Head of caudate nucleus (tissue), 42 donors: Measurements from ENCODE around the gene OPRD1.
"Not testable (repeated sequence)": the region's sequence is repeated elsewhere in the genome, so short reads cannot be mapped to it uniquely, and the experiment has no call there.

Source experiments
- DNase-seq, 42 donors: peaks; one replicate each; pipeline versions ENCODE4 v3.0.0 to v3.0.0-alpha.2; 2020 to 2021; ENCODE audit warnings: mixed read lengths in 7 of 42
- intact Hi-C: fragments of 100-400 bp; cut with DNase I; formaldehyde crosslinking; loops from one replicate; pipeline ENCODE4 v1.15.0; 2022

The OPRD1 gene

DNA sequence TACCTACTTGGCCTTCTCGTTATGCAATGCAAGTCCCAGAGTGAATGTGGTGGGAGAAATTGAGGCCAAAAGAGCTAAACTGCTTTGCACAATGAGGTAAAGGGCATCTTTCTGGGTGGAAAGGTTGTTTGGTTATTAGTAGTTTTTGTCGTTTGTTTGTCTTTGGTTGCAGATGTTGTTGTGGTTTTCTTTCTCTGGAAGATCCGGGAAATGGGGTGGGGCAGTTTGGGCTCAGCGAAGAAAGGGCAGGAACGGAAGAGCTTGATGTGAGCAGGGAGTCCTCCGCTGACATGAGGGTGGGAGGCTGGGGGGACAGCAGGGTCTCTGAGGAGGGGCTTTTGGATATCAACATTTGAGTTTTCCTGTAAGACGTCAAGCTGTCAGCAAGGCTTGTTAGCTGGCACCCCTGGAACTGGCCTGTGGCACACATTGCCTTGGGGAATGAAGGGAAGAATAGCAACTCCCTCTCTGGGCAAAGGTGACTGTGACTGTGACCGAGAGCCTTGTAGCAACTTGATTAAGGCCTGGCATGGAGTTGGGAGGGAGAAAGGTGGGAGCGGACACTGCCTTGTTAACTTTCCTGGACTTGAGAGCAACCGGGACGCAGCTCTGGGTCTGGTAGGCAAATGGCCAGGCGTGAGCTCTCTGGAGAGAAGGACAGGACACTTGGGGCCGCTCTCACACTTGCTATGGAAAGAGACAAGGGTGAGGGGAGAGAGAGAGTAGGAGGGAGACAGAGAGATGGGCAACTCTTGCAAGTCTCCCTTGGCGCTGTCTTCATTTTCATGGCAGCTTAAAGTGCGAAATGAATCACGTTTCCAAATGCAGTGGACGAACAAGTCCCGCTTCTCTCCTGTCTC, 15.4 kb upstream of the OPRD1 start:
- intact Hi-C loops, result no loop called here
- no peak for DNase-seq

DNA sequence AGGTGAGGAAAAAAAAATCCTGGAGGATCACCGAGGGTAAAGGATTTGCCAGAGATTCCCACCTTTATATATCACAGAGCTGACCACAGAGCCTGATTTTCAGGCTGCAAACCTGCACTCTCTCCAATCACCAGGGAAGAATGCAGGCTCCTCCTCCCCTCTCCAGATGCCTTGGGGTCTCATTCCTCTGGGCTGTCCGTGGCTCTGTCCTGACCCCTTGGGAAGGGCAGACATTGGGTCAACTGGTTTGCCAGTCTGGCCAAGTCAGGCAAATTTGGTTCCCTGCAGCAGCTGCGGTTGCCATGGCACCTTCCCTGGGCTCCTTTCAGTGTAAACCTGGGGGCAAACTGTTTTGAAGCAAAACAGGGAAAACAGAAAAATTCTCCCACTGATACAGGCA, 11.6 kb upstream of the OPRD1 start:
- intact Hi-C loops, result no loop called here
- DNase-seq, result no peak

DNA sequence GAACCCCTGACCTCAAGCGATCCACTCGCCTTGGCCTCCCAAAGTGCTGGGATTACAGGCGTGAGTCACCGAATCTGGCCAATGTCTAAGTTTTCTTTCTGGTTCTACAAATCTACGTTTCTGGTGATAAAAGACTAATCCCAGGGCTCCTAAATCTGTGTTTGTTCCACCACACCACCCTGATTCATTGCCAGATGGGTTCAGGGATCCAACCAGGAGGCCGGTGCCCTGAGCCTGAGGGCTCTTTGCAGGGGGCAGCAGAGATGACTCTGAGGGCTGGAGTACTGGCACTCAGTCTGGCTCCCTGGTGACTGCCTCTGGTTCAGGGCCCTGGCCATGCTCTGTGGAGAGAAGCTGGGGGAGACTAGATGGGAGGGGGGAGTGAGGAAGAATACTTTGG, 10.5 kb upstream of the OPRD1 start:
- DNase-seq, result no peak
- intact Hi-C loops, result no loop called here

DNA sequence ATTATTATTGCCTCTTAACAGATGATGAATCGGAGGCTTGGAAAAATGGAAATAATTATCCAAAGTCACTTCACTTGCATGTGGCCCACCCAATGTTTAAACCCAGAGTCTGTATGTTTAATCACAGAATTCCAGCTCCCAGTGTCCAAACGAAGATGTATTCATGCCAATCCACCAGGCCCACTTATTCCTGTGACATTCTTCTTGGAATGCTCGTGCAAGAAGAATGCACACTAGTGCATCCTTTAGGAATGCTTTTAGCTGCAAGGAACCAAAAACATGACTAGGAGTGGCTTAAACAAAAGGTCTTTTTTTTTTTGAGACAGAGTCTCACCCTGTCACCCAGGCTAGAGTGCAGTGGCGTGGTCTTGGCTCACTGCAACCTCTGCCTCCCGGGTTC, 8.9 kb upstream of the OPRD1 start:
- no peak for DNase-seq
- intact Hi-C loops, result no loop called here

DNA sequence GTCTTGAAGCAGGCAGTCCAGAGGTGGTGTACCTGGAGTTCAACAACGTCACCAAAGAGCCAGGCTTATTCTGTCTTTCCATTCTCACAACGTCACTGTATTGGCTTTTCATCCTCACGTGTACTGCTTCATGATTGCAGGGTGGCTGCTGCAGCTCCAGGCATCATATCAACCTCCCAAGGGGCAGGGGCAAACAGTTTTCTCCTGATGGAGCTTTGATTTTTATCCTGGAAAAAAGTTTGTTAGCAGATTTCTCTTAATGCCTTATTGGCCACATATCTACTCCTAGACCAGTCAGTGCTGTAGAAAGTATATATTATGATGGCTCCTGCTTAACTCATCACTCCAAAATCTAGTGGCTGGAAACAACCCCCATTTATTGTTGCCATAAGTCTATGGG, 8.3 kb upstream of the OPRD1 start:
- intact Hi-C loops, result no loop called here
- no peak for DNase-seq

DNA sequence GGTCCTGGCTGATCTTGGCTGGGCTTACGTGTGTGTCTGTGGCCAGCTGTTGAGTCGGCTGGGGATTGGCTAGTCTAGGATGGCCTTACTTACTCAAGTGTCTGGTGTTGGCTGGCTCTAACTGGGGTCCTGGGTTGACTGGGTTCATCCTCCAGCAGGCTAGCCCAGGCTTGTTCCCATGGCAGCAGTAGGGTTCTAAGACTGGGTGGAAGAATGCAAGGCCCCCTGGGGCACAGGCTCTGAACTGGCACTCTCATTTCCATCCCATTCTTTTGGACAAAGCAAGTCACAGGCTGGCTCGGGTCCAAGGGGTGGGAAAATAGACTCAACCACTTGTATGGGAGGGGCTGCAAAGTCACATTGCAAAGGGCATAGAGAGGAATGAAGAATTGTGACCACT, 7.9 kb upstream of the OPRD1 start:
- intact Hi-C loops, result no loop called here
- no peak for DNase-seq

DNA sequence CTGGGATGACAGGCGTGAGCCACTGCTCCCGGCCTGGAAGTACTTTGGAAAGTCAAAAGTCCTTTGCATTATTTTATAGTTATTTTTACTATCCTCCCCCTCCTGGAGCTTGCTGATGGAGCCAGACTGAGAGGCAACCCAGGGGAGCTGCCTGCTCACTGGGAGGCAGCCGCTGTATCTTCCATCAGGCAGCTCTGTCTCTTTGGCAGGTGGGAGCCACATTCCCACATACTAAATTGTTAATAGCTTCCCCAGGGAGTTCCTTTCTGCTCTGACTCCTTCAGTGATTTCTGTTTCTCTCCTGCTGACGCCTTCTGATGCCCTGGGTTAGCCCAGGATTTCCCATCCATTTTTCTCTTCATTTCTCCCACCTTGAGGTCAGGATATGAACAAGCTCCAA, 4.9 kb upstream of the OPRD1 start:
- intact Hi-C loops, result no loop called here
- peak in 25 of 42 donors; percentile 5 to 81 (median 41) for DNase-seq

DNA sequence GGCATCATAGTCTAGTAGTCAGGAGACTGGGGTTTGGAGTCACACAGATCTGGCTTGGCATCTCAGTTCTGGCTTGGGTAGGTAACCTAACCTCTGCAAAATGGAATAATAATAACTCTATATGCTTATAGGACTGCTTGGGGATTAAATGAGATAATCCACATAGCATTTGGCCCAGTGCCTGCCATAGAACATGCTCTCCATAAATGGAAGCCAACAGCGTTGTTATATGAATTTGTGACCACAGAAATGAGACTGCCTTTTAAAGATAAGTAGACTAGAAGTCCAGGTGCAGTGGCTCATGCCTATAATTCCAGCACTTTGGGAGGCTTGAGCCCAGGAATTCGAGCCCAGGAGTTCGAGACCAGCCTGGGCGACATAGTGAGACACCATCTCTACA, 4.0 kb upstream of the OPRD1 start:
- intact Hi-C loops, result no loop called here
- no peak for DNase-seq

DNA sequence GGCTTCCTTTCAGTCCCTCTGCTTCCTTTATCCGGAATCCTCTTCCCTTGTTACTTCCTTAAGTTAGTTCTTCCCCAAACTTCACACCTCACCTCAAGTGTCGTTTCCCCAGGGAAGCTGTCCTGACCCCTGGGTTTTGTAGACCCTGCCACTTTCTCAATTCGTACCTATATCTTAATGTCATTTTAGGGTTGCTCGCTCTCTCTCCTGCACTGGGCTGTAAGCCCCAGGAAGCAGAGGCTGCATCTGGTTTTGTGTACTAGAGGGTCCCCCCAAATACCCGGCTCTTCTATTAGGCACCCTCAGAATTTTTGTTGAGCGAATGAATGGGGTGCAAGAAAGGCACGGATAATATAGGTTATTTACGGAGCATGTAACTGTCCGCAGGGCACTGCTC, 603 bp upstream of the OPRD1 start:
- no peak for DNase-seq
- intact Hi-C loops, result no loop called here

DNA sequence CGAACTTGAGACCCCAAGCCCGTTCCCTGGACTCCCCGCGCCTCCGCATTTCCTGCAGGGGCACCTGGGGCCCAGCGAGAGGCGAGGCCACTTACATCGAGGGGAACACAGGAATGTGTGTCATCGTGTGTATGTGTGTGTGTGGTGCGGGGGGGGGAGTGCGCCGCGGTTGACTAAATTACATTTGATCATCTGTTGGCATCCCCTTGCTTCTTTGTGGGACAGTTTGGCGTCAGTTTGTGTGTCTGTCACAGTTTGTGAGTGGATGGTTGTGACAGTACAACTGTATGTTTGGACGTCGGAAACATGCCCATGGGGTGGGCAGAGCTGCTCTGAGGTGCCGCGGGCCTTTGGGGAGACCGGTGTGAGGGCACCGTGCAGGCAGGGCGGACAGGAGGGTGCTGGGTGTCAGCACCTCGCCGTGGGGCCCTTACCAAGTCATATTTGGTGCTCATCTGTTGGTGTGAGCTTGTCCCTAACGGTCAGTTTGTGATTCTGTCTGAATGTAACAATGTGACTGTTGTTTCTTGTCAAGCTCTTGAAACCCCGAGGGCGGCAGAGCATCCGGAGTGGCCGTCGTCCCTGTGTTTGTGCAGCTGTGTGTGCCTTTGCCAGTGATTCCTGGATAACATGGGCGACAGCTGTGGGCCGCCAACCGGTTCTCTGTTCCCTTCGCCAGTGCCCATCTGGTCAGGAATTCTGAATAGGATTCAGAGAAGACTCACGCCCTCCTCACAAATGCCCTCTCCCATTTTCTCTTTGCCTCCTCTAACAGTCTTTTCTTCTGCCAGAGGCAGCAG, 899 bp downstream of the OPRD1 start:
- intact Hi-C loops, result no loop called here
- peak in 3 of 42 donors; percentile 5 to 31 (median 19) for DNase-seq

DNA sequence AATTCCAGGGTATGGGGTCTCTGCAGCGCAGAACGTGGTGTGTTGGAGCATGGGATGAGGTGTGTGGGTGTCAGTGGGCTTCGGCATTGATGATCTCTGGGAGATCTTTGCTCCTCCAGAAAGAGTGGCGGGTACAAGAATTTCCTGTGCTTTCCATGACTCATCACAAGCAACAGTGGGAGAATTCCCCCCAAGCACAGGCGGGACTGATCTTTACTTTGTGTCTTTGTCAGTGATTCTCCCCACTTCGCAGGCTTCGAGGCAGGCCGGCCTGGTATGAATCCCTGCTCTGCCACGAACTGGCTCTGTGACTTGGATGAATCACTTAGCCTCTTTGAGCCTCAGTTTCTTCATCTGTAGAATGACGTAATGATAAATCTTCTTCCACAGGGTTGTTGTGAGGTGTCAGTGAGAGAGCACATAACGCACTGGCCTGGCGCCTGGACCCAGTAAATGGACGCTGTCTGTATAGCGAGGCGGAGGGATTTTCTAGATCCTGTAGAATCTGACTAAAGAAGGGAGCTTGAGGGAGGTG, 2.0 kb downstream of the OPRD1 start:
- intact Hi-C loops, result no loop called here
- peak in 4 of 42 donors; percentile 7 to 42 (median 26) for DNase-seq

DNA sequence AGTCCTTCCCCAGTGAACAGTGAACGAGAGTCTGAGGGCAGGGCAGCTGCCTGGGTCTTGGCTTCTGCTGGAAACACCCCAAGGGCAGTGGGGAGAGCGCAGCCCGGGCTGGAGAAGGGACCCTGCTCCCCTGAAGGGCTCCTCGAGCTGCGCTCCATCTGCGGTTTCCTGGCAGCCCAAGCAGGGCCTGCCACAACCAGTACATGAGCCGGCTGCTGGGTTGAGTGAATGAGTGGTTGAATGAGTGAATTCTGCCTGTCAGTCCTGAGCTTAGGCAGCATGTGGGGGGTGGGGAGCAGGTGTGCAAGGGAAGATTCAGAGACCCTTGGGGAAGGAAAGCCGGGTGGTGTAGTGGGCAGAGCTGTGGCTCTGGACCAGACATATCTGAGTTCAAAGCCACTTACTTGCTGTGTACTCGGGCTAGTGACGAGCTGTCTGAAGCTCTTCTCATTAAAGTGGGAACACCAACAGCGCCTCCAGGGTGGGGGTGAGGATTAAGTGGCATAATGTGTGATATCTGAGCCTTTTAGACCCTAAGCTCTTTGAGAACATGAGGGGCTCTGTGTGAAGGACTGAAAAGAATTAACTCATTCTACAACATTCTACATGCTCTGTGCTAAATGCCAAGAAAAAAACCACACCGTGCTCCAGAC, 3.7 kb downstream of the OPRD1 start:
- DNase-seq, result peak in 1 of 42 donors; percentile 27
- intact Hi-C loops, result no loop called here

DNA sequence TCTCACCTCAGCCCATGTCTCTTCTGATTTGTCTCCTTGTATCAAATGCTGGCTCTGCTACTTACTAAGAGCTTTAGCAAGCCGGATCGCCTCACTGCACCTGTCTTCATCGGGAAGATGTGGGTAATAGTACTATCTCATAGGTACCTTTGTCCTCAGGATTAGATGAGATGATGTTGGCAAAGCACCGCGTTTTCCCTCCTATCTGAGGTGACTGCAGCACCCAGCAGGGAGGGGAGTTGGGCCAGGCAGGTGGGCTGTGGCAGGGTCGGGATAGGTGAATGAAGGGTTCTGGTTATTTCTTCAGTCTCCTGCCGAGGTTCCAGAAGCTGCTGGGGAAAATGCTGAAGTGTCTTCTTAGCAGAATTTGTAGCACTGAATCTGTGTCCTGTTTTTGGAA, 5.2 kb downstream of the OPRD1 start:
- intact Hi-C loops, result no loop called here
- peak in 1 of 42 donors; percentile 17 for DNase-seq

DNA sequence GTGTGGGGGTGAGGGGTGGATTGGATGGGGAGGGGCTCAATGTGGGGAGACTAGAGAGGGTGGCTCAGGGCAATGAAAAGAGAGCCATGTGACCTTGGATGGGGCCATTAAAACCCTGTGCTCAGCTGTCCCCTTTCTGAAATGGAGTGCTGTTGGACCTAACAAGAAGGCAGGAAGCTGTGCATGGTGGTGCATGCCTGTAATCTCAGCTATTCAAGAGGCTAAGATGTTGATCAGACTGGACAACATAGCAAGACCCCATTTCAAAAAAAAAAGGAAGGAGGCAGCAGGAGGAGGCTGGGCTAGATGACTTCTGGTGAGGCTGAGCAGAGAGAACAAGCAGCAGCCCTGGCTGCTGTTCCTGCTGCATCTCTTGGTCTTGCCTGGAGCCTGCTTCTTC, 7.0 kb downstream of the OPRD1 start:
- no peak for DNase-seq
- intact Hi-C loops, result no loop called here

DNA sequence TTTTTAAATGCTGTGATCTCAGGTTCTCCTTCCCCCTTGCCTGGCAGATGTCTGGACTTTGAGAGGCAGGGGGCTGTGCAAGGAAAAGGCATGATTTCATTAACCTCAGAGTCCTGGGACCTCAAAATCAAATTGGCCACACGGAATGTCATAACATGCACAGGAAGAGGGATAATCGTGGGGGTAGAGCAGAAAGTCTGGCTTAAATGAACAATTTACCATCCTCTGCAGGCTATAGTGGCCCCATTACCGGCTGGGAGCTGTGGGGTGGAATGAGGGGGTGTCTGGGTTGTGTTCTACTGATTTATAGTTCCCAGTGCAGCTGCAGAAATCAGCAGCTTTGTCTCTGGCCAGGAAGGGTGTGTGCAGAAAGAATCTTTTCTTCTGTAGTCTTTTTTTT, 10.8 kb downstream of the OPRD1 start:
- intact Hi-C loops, result no loop called here

DNA sequence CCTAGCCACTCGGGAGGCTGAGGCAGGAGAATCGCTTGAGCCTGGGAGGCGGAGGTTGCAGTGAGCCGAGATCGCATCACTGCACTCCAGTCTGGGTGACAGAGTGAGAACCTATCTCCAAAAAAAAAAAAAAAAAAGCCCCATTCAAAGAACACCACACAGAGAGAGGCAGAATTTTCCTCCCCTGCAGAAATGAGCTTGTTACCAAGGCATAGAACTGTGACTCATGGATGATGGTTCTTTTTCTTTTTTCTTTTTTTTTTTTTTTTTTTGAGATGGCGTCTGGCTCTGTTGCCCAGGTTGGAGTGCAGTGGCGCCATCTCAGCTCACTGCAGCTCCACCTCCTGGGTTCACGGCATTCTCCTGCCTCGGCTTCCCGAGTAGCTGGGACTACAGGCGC, 12.1 kb downstream of the OPRD1 start:
- peak in 4 of 42 donors; percentile 22 to 56 (median 42) for DNase-seq
- intact Hi-C loops, result not testable (repeated sequence)

More for the DNA sequence above, 10.8 kb downstream of the OPRD1 start:
- no peak for DNase-seq

DNA sequence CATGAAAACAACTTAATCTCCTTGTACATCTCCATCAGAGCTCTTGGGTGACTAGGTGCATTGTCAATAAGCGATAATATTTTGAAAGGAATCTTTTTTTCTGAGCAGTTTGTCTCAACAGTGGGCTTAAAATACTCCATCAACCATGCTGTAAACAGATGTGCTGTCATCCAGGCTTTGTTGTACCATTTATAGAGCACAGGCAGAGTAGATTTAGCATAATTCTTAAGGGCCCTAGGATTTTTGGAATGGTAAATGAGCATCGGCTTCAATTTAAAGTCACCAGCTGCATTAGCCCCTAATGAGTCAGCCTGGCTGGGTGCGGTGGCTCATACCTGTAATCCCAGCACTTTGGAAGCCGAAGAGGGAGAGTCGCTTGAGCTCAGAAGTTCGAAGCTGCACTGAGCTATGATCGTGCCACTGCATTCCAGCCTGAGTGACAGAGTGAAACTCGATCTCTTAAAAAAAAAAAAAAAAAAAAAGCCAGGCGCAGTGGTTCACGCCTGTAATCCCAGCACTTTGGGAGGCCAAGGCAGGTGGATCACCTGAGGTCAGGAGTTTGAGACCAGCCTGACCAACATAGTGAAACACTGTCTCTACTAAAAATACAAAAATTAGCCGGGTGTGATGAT, 16.4 kb downstream of the OPRD1 start:
- intact Hi-C loops, DNase-seq: not testable (repeated sequence)

DNA sequence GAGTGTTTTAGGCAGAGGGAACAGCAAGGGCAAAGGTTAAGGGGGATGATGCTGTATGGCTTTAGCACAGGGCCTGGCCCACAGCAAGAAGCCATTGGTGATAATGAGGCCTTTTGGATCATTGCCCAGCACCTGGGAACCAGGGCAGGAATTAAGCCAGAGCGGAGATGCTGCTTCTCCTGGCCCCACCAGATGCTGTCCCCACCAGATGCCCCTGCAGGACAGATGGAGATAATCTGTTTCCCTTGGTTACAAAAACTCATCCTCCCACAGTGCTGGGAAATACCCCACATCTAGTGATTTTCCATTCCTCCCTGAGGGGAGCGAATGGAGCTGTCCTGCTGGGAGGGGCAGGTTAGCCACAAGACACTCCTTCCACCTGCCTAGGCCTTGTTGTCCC, 18.8 kb downstream of the OPRD1 start:
- intact Hi-C loops, result no loop called here

DNA sequence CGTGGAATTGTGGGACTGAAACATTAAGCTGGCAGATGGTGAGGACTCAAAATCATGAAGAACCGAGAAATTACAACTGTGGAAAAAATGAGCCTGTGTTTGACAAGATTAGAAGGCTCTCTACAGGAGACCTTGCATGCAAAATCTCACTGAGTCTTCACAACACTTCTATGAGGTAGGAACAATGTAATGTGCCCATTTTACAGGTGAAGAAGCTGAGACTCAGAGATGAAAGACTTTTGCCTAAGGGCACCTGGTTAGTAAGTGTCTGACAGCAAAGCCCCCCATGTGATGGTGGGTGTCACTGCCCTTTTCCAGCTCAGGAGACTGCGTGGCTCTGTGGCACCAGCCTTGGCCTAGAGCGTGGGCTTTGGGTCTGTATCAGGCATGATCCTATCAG, 21.0 kb downstream of the OPRD1 start:
- intact Hi-C loops, result no loop called here
- DNase-seq, result no peak

More for the DNA sequence above, 18.8 kb downstream of the OPRD1 start:
- DNase-seq, result no peak
